HTR-8/SVneo (cell line): ENCODE measurements around the gene SPTBN5.
A peak's percentile ranks its signal among the peaks of the same experiment; 100 is the strongest.

Source experiments
- DNase-seq: peaks from one replicate; pipeline ENCODE4 v3.0.0; 2011; ENCODE audit warnings: low spot score, mixed read lengths; ENCODE audit not compliant: insufficient read length
- FAIRE-seq: peaks from 2 replicates; lab custom pipeline; 2011; peaks lifted over from hg19 to GRCh38; lab: Jason Lieb, UNC

The SPTBN5 gene

DNA sequence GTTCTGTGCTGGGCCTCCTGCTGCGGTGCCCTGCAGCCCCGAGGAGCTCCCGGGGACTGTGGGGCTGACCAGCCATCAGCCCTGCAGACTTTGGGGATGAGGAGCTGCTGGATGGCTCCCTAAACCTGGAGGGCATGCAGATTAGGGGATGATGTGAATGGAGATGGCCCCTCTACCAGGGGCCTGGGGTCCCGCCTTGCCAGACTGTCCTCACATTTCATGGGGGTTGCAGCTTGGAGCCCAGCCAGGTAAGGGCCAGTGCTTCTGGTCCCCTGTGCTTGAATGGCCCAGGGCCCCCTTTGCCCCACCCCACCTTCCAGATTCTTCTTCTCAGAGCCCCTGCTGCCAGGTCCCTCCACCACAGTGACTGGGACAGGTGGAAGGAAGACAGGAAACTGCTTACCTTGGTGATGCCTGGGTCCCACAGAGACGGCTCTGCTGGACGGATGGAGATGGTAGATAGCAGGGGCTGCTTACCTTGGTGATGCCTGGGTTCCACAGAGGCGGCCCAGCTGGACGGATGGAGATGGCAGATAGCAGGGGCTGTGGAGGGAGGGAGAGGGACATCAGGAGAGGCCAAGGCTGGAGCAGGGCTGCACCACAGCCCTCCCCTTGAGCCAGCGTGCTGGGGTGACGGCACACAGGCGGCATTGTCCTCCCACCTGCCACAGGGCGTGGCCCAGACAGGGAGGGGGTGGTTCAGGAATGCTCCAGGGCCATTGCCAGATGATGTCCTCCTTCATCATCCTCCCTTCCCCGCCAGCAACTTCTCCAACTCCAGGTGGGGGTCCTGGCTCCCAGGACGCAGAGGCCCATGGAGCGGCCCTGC is at the start of gene SPTBN5:
SPTBN5 (minus strand) TSS at position 632 of the 829 bp plus-strand sequence; CDS start at position 76, 556 bp downstream.
- no peak for FAIRE-seq
- no peak for DNase-seq

DNA sequence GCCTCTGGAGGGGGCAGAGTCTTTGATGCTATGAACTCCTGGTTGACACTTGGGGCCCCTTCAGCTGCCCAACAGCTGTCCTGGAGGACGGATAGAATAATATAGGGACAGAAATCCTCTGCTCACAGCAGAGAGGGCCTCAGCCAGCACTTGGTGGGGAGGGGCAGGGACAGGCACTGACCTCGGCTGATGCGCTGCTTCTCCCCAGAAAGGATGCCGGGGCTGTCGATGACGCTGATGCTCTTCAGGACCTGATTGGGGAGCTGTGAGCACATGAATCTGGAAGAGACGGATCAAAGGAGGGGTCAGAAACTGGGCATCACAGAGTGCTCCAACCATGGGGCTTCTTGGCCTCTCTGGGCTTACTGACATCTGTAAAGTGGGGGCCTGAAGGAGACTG is 49.0 kb upstream of the SPTBN5 start:
- no peak for FAIRE-seq

DNA sequence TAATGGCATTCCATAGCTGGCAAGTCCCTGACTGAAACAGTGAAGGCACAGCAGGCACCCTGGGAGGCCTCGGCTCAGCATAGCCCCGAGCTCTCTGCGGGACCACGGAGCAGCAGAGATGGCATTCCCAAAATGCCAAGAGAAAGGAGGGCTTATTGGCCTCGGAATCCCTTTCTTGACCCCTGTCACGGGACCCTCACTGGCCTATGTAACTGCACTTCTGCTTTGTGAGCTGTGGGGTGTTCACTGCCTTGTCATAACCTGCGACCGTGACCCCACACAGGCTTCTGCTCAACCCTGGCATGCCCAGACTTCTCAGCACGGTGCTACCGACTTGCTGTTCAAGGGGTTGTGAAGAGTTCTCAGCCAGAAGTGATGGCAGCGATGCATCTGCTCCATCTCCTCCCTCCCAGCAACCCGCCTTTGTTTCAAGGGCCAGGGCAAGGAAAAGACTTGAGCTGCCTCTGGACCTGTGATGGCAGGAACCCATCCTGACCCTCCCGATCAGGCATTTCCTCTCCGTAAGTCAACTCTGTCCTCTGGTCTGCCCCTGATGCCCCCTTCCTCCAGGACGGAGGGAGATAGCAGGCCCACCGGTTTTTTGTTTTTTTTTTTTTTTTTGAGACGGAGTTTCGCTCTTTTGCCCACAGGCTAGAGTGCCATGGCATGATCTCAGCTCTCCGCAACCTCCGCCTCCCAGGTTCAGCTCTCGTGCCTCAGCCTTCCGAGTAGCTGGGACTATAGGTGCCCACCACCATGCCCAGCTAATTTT is 48.0 kb upstream of the SPTBN5 start:
- DNase-seq (no peak), FAIRE-seq (peak; percentile 58)

More for the DNA sequence above, 49.0 kb upstream of the SPTBN5 start:
- DNase-seq, result no peak

- DNase-seq, result peak; percentile 32
- peak; percentile 20 for FAIRE-seq
Observed at GRCh38 chr15:41940441-41940857, 46.6 kb upstream of the SPTBN5 start.

- DNase-seq (no peak), FAIRE-seq (no peak)
Observed at GRCh38 chr15:41939986-41940385, 46.1 kb upstream of the SPTBN5 start.

DNA sequence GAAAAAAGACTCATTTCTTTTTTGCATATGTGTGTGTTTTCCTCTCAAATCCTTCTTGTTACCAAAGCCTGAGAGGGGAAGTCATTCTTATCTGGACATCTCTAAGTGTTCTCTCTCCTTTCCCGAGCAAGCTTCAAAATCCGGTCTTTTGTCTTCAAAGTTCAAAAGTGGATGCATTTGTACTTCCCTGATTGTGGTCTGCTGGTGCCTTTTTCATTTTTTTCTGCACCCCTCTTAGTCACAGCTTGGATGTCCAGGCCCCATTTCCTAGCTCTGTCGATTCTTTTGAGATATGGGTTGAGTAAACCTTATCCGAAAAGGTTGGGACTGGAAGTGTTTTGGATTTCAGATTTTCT is 43.7 kb upstream of the SPTBN5 start:
- DNase-seq (no peak), FAIRE-seq (no peak)

GRCh38 chr15:41936649-41937567 is 43.1 kb upstream of the SPTBN5 start:
- DNase-seq (no peak), FAIRE-seq (no peak)

DNA sequence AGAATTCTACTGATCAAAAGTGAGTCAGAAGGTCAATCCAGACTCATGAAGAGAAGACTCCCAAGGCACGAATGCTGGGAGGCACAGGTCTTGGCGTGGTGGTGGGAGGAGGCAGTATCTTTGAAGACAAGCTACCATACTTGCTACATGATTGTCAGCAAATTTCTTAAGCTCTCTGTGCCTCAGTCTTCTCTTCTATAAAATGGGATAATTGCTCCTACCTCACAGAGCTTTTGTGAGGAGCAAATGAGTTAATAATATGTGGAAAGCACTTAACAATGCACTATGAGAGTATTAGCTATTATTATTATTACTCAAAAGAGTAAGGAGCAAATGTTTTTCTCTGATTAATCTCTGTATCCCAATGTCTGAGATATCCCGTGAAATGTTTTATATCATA is 42.3 kb upstream of the SPTBN5 start:
- FAIRE-seq, result no peak
- DNase-seq, result no peak

GRCh38 chr15:41935566-41936020 is 41.7 kb upstream of the SPTBN5 start:
- FAIRE-seq (no peak), DNase-seq (no peak)

- FAIRE-seq, result no peak
- peak; percentile 32 for DNase-seq
Observed at GRCh38 chr15:41934843-41935242, 41.0 kb upstream of the SPTBN5 start.

GRCh38 chr15:41933771-41934170 is 39.9 kb upstream of the SPTBN5 start:
- no peak for FAIRE-seq
- DNase-seq, result no peak

- DNase-seq (no peak), FAIRE-seq (no peak)
Observed at GRCh38 chr15:41933326-41933725, 39.5 kb upstream of the SPTBN5 start.

- FAIRE-seq, result no peak
- no peak for DNase-seq
Observed at GRCh38 chr15:41932511-41933289, 38.8 kb upstream of the SPTBN5 start.

- DNase-seq, result no peak
- no peak for FAIRE-seq
Observed at GRCh38 chr15:41932101-41932500, 38.2 kb upstream of the SPTBN5 start.

- no peak for DNase-seq
- no peak for FAIRE-seq
Observed at GRCh38 chr15:41930867-41931222, 37.0 kb upstream of the SPTBN5 start.

DNA sequence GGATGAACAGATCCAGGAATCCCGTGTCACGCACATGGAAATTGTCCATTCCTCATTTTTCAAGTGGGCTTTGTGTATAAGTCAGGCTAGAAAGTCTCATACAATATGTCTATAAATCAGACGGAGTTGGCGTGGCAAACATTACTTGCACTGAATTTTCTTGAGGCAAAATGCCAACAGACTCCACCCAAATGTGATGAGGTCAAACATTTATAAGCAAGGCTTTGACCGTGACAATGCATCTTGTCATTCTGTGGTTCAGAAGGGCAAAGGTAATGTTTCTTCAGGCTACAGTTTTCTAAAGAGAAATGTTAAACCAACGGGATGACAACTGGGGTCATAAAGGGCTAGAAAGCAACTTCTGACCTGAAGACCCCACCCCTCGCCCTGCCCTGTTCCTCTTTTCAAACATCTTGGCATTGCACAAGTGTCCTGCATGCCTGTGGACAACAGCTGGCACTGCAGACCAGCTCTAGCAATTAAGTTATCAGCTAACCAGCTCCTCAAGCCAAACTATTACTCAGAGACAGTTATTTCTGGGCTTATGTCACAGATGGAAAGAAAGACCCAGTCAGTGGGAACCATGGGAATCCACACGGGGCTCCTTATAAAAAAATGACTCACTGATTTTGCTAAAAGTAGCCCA is 36.5 kb upstream of the SPTBN5 start:
- DNase-seq, result peak; percentile 88
- FAIRE-seq, result no peak

- no peak for DNase-seq
- no peak for FAIRE-seq
Observed at GRCh38 chr15:41928637-41929620, 35.1 kb upstream of the SPTBN5 start.

- FAIRE-seq (no peak), DNase-seq (no peak)
Observed at GRCh38 chr15:41928100-41928499, 34.2 kb upstream of the SPTBN5 start.
